Measurements from ENCODE around the gene CSMD2.

DNA sequence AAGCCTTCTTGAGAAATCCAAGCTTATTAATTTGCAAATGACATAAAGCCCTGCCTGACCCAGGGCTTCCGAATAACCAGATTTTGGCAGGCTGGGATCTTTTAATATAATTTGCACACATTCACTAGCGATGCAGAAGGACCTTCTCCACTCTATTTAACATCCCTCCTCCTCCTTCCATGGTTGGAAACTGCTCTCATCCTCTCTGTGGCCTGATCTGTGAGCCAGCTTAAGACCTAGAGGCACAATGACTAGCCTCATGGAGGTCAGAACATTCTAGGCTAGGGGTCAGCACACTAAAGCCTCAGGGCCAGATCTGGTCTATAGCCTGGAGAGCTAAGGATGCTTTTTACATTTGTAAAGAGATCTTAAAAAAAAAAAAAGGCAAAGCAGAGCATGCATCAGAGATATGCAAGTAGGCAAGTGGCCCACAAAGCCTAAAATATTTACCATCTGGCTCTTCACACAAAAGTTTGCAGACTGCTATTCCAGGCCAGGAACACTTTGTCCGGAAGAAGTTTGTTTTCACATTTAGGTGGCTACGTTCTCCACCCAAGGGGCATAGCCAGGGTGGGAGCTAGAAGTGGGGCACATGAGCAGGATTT, 439.4 kb downstream of the CSMD2 start:
- TF ChIP-seq EZH2 (IDR thresholded peaks at IDR 0.05; ENCODE audit: borderline replicate concordance, low read depth, low read length, poor library complexity, severe bottlenecking), result no peak
- TF ChIP-seq, protein P1, sequence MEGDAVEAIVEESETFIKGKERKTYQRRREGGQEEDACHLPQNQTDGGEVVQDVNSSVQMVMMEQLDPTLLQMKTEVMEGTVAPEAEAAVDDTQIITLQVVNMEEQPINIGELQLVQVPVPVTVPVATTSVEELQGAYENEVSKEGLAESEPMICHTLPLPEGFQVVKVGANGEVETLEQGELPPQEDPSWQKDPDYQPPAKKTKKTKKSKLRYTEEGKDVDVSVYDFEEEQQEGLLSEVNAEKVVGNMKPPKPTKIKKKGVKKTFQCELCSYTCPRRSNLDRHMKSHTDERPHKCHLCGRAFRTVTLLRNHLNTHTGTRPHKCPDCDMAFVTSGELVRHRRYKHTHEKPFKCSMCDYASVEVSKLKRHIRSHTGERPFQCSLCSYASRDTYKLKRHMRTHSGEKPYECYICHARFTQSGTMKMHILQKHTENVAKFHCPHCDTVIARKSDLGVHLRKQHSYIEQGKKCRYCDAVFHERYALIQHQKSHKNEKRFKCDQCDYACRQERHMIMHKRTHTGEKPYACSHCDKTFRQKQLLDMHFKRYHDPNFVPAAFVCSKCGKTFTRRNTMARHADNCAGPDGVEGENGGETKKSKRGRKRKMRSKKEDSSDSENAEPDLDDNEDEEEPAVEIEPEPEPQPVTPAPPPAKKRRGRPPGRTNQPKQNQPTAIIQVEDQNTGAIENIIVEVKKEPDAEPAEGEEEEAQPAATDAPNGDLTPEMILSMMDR (conservative IDR thresholded peaks at IDR 0.05; ENCODE audit: low read depth, low read length), result no peak
